Stimulated activated CD4-positive, alpha-beta T cell treated with anti-CD3 and anti-CD28 coated beads, Interleukin-12 subunit alpha, Interleukin-12 subunit beta, amount 100 ng/mL, for 4 hours (primary cell): ENCODE measurements around the gene CD151.

Source experiments
- DNase-seq: peaks from one replicate; pipeline ENCODE4 v3.0.0-alpha.2; 2020

Gene CD151

GRCh38 chr11:843818-844692 is 11.3 kb downstream of the CD151 start:
- no peak for DNase-seq

- DNase-seq = no peak
These were observed 12.2 kb downstream of the CD151 start for GRCh38 chr11:844693-845644.

GRCh38 chr11:845872-846495 is 13.2 kb downstream of the CD151 start:
- DNase-seq = no peak

- DNase-seq = no peak
These were observed 13.8 kb downstream of the CD151 start for GRCh38 chr11:846496-847098.

- DNase-seq = no peak
These were observed 15.1 kb downstream of the CD151 start for GRCh38 chr11:847876-848275.

- peak; percentile 64 for DNase-seq
These were observed 15.7 kb downstream of the CD151 start for GRCh38 chr11:848380-848931.

DNA sequence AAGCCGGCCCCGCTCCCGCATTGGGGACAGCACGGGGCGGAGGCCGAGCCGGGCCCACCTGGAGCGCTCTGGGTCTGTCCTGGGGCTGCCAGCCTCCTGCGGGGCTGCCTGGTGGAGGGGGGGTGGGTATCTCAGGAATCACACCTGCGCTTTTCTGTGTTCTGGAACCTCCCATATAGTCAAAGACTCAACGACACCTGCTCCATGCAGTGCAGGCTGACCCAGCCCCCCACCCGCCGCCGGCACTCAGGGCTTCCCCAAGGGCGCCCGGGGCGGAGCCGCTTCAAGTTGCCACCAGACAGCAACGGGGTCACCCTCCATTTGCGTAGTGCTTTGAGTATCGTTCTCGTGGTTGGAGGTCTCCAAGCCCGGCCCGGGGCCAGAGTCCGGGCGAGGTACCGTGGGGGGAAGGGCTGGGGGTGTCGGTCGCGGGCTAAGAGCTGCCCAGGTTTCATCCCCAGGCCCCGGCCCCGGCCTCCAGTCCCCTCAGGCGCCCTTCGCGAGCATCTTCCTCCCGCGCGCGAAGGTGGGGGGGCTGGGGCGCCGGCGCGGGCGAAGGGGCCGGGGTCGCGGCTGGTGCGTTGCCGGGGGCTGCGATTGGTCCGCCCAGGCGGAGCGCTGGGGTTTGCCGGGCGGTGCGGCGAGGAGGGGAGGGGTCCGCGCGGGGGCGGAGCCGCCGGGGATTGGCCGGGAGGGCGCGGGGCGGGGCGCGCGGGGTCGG is 16.5 kb downstream of the CD151 start:
- DNase-seq = peak; percentile 47

- DNase-seq = no peak
These were observed 17.4 kb downstream of the CD151 start for GRCh38 chr11:849951-850774.

- no peak for DNase-seq
These were observed 18.3 kb downstream of the CD151 start for GRCh38 chr11:850775-851763.

DNA sequence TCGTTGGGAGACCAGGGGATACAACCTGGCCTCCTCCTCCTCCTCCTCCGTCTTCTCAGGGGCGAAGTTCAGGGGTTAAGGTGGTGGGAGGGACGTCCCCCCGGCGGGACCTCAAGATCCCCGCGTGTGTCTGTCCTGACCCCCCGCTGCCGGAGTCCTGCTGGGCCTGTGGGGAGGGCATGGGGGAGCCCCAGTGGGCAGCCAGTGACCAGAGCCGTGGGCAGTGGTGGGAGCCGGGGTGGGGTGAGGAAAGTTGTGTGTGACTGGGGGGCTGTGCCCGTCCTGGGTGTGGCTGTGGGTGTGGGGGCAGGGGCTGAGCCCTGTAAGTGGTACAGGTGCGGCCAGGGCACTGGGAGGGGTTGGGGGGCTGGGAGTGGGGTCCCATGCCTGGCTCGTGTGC is 20.0 kb downstream of the CD151 start:
- DNase-seq = no peak

DNA sequence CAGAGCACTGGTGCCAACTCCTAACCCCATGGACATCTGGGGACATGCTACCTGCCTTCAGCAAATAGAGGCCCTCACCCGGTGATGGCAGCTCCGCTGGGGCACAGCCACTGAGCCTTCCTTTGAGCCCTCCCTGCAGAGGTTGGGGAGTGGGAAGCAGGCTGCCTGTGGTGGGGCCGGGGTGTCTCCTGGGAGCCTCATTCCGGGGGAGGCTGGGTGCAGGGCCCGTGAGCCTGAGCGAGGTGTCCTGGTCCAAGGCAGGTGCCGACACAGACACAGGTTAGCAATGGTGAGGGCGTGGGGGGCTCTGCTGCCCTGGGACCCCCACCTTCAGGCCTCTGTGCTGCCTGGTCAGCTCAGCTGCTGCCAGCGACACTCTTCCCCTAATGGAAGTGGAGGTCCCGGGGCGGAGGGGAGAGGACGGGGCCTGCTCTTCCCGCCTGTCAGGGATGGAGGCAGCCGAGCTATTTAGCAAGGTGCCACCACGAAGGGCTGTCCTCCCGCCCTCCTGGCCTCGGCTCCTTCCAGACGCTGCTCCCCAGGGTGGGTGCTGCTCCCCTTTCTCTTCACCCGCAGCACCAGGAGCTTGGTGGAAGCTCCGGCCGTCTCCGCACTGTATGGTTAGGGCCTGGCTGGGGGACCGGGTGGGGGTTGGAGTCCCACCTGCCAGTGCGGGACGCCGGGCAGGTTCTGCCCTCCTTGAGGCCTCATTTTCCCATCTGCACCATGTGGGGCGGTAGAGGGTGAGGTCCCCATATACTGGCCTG is 21.1 kb downstream of the CD151 start:
- no peak for DNase-seq

- no peak for DNase-seq
These were observed 22.0 kb downstream of the CD151 start for GRCh38 chr11:854601-855329.

GRCh38 chr11:855330-855674 is 22.6 kb downstream of the CD151 start:
- DNase-seq = no peak

DNA sequence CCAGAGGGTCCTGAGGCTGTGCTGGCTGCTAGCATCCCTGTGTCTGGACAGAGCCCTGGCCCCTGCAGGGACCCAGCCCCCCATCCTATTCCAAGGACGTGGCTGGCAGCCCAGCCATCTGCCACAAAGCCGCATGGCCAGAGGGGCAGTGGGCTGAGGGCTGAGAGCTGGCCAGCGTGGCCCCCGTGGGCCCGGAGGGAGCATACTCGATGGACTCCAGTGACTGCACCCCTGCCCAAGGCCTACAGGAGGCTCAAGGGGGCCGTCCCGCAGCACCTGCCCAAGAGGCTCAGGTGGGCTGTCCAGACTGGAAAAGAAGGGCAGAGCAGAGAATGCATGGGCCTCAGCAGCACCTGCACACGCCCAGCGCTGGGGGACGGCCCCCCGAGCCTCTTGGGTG is 23.0 kb downstream of the CD151 start:
- no peak for DNase-seq

DNA sequence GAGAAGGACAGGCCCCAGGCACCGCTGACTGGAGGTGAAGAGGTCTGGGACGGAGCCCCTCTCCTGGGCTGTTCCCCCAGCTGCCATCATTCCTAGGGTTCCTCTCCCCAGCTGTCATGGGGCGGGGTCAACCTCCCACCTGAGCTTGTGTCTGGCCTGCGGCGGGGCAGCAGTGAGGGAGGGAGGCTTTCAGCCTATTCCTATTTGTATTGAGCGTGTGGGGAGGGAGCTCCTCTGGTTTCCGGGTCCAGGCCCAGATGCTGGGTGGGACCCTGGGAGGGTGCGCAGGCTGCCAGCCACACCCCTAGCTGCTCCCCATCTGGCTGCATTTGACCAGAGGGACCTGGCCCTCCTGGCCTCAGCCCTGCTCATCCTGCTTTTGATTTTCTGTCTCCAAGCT is 23.6 kb downstream of the CD151 start:
- DNase-seq = no peak

- DNase-seq = no peak
These were observed 25.5 kb downstream of the CD151 start for GRCh38 chr11:858053-858761.

GRCh38 chr11:858762-859339 is 26.1 kb downstream of the CD151 start:
- no peak for DNase-seq
